HepG2 (cell line): ENCODE data around the gene CALN1. TPM values are rescaled to one million over a fixed set of nuclear protein-coding genes. Genes with fewer than 3 reads are reported as not detected.
A peak's percentile ranks its signal among the peaks of the same experiment; 100 is the strongest.

Experiments used
- ATAC-seq: fragments of 200-7000 bp; cut with Tn5 transposase; 3 replicates; pipeline ENCODE4 v1.9.1; 2020; ENCODE audit warnings: mild to moderate bottlenecking, moderate library complexity
- BruUV-seq: library from RNA; stranded (reverse); fragments of 400-500 nt; replicated peaks from 2 replicates; lab custom pipeline; 2021; lab: Mats Ljungman, UMichigan
- CTCF ChIA-PET: fragments of 300-600 bp; formaldehyde crosslinking; extraction: SDS; loops from one replicate; lab custom pipeline; 2021; ENCODE audit warnings: low total read pairs, inconsistent platforms, low intra/inter-chr PET ratio; lab: Yijun Ruan, JAX
- POLR2A ChIA-PET: fragments of 350-600 bp; sonication (Branson Sonifier 250); formaldehyde crosslinking; loops from one replicate; lab custom pipeline; 2020; ENCODE audit warnings: antibody characterized with exemption, inconsistent platforms; lab: Yijun Ruan, JAX
- DNase-seq: peaks from one replicate; pipeline ENCODE4 v3.0.0-alpha.2; 2015; ENCODE audit warnings: low spot score
- FAIRE-seq: peaks from 3 replicates; lab custom pipeline; 2011; peaks lifted over from hg19 to GRCh38; lab: Jason Lieb, UNC
- H2AFZ ChIP-seq: one replicate; pipeline ENCODE4 v1.6.1; 2011; ENCODE audit warnings: low read length, inconsistent platforms
- H3K27ac ChIP-seq: fragments of 300-600 bp; 3 replicates; pipeline ENCODE4 v1.8.0; 2011; ENCODE audit warnings: mixed run types, mild to moderate bottlenecking, mixed read lengths, low read length, inconsistent platforms; ENCODE audit not compliant: insufficient read depth; ENCODE audit errors: extremely low read length
- H3K27me3 ChIP-seq, 2 experiments: fragments of 200-600 bp in 1 of 2; 2 replicates in 1 of 2; 3 replicates in 1 of 2; pipeline versions ENCODE4 v1.6.0 to v1.8.0; 2011; ENCODE audit warnings: low read length in 2 of 2, mild to moderate bottlenecking in 2 of 2, moderate library complexity in 2 of 2, inconsistent platforms in 1 of 2; ENCODE audit not compliant: insufficient read depth in 2 of 2, control insufficient read depth in 1 of 2
- H3K36me3 ChIP-seq, 2 experiments: fragments of 200-600 bp in 1 of 2; replicated peaks in 1 of 2; 2 replicates in 1 of 2; 3 replicates in 1 of 2; pipeline versions ENCODE4 v1.5.1 to v1.8.0; 2011; ENCODE audit warnings: low read length in 2 of 2, inconsistent platforms in 1 of 2; ENCODE audit not compliant: insufficient read depth in 2 of 2, control insufficient read depth in 1 of 2
- H3K4me1 ChIP-seq: 2 replicates; pipeline ENCODE4 v1.5.1; 2012; ENCODE audit warnings: low read length, inconsistent platforms; ENCODE audit not compliant: insufficient read depth
- H3K4me2 ChIP-seq: 2 replicates; pipeline ENCODE4 v1.6.0; 2011; ENCODE audit warnings: low read depth, low read length, inconsistent platforms
- H3K4me3 ChIP-seq, 3 experiments: fragments of 200-600 bp in 1 of 3; sonication (generic), shearing (Covaris generic) in 1 of 3; replicated peaks in 1 of 3; 2 replicates each; pipeline ENCODE4 v1.5.1; 2011 to 2016; ENCODE audit warnings: low read length in 3 of 3, inconsistent platforms in 2 of 3, low read depth in 2 of 3, mild to moderate bottlenecking in 2 of 3, control low read depth in 1 of 3, mixed read lengths in 1 of 3; ENCODE audit not compliant: insufficient read depth in 1 of 3
- H3K79me2 ChIP-seq: one replicate; pipeline ENCODE4 v1.6.1; 2011; ENCODE audit warnings: low read length, inconsistent platforms; ENCODE audit not compliant: insufficient read depth
- H3K9ac ChIP-seq: 2 replicates; pipeline ENCODE4 v1.6.0; 2011; ENCODE audit warnings: mild to moderate bottlenecking, low read depth, low read length, inconsistent platforms; ENCODE audit not compliant: insufficient read depth
- H3K9me3 ChIP-seq: 2 replicates; pipeline ENCODE4 v1.5.1; 2012; ENCODE audit warnings: mild to moderate bottlenecking, low read length
- H4K20me1 ChIP-seq: 2 replicates; pipeline ENCODE4 v1.6.0; 2011; ENCODE audit warnings: inconsistent platforms, mild to moderate bottlenecking, low read length, moderate library complexity; ENCODE audit not compliant: insufficient read depth
- CEBPG ChIP-seq: IDR thresholded peaks from 2 replicates; pipeline ENCODE4 v1.6.1; 2016
- ERF ChIP-seq: IDR thresholded peaks from 2 replicates; pipeline ENCODE4 v1.6.1; 2018; ENCODE audit warnings: missing biosample characterization, missing genetic modification reagents
- MAFF ChIP-seq: IDR thresholded peaks from 2 replicates; pipeline ENCODE4 v1.6.1; 2011; ENCODE audit warnings: low read depth, low read length, improper control_type of control experiment
- MAFK ChIP-seq, 2 experiments: IDR thresholded peaks in 1 of 2; conservative IDR thresholded peaks in 1 of 2; 2 replicates each; pipeline ENCODE4 v1.6.1; 2011; ENCODE audit warnings: improper control_type of control experiment in 2 of 2, low read length in 2 of 2
- SMAD3 ChIP-seq: sonication (generic); formaldehyde crosslinking; IDR thresholded peaks from 2 replicates; pipeline ENCODE4 v1.4.0; 2020; ENCODE audit warnings: missing genetic modification reagents
- SOX13 ChIP-seq, 3 experiments: fragments of 450-650 bp in 1 of 3; sonication (generic) in 1 of 3; formaldehyde crosslinking in 1 of 3; IDR thresholded peaks in 2 of 3; conservative IDR thresholded peaks in 1 of 3; 2 replicates each; pipeline versions ENCODE4 v1.5.0 to v1.6.1; 2016 to 2020; ENCODE audit warnings: antibody characterized with exemption in 1 of 3, mild to moderate bottlenecking in 1 of 3, missing compliant biosample characterization in 1 of 3, missing genetic modification reagents in 1 of 3, moderate library complexity in 1 of 3
- SP5 ChIP-seq: IDR thresholded peaks from 2 replicates; pipeline ENCODE4 v1.6.1; 2016; ENCODE audit warnings: low read depth, borderline replicate concordance
- ZKSCAN8 ChIP-seq: IDR thresholded peaks from 2 replicates; pipeline ENCODE4 v1.6.1; 2016; ENCODE audit warnings: borderline replicate concordance, missing genetic modification reagents, missing compliant biosample characterization
- ZNF256 ChIP-seq: sonication (generic); formaldehyde crosslinking; conservative IDR thresholded peaks from 2 replicates; pipeline ENCODE4 v1.4.0; 2020; ENCODE audit warnings: missing genetic modification reagents
- WGBS: methylation state at CpG from one replicate; pipeline ENCODE4 v1.1.6; 2017; ENCODE audit warnings: low lambda C conversion rate; 5-methylcytosine and 5-hydroxymethylcytosine counted together
- in situ Hi-C: cut with HindIII; loops from 2 replicates; pipeline ENCODE4 v1.10.0; 2017; ENCODE audit warnings: low pct_unique_long_range_greater_than_20kb; ENCODE audit not compliant: extremely low pct_ligation_motif_present
- intact Hi-C: fragments of 100-400 bp; cut with micrococcal nuclease; formaldehyde crosslinking; loops from one replicate; pipeline ENCODE4 v1.10.0; 2022; ENCODE audit not compliant: unreplicated experiment
- polyA plus RNA-seq, 8 experiments: library from polyadenylated mRNA; depleted of rRNA in 3 of 8; stranded (reverse) in 7 of 8; unstranded in 1 of 8; fragments of >200 nt; fragmentation: Illumina TruSeq in 4 of 8; extraction: Trizol in 4 of 8; gene quantifications; 2 replicates each; pipeline versions ENCODE4 v1.2.1 to v1.2.3, GENCODE V29; 2011 to 2016; ENCODE audit warnings: low read depth in 4 of 8, missing spikeins in 1 of 8, mixed read lengths in 1 of 8; ENCODE audit not compliant: insufficient read depth in 1 of 8
- total RNA-seq, 5 experiments: library from RNA; depleted of rRNA; stranded (reverse); fragments of >200 nt; fragmentation: Illumina TruSeq; extraction: Trizol; gene quantifications; 2 replicates each; pipeline ENCODE4 v1.2.3, GENCODE V29; 2016; ENCODE audit warnings: low read depth in 1 of 5

Gene CALN1
- total and polyA plus RNA-seq, 2 of the 13 experiments (the other 11 are each of a cell fraction or from before 2014, with no cell fraction given), result not detected

DNA sequence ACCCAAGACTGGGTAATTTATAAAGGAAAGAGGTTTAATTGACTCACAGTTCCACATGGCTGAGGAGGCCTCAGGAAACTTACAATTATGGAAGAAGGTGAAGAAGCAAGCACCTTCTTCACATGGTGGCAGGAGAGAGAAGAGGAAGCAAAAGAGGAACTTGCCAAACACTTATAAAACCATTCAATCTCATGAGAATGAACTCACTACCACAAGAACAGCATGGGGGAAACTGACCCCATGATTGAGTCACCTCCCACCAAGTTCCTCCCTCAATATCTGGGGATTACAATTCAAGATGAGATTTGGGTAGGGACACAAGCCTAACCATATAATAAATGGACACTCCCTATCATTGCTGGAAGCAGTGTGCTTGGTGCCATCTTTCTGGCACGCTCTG is 506.3 kb downstream of the CALN1 start (continued):
- no peak for TF ChIP-seq SP5 (CRISPR knock-in tag)
- no peak for TF ChIP-seq CEBPG (CRISPR knock-in tag)
- no peak for TF ChIP-seq SOX13 (IDR thresholded peaks at IDR 0.05)
- TF ChIP-seq SOX13 (CRISPR knock-in tag; conservative IDR thresholded peaks at IDR 0.05 in 1 of 2, IDR thresholded peaks at IDR 0.05 in 1 of 2), result no peak
- TF ChIP-seq SMAD3 (CRISPR knock-in tag), result no peak
- no peak for TF ChIP-seq ZKSCAN8 (CRISPR knock-in tag)
- TF ChIP-seq ERF (CRISPR knock-in tag), result no peak

- no peak overlapping the region for H3K4me3 ChIP-seq
- 17% methylated on average over 4 of the region's 4 CpGs for WGBS
- no TSS peak for BruUV-seq
- CTCF ChIA-PET, result no interaction called here
- no peak overlapping the region for H3K9ac ChIP-seq
- H3K79me2 ChIP-seq, result no peaks in the 10 kb centered on the region
- H3K4me2 ChIP-seq, result no peak overlapping the region
- intact Hi-C loops, result no loop called here
- H3K4me1 ChIP-seq, result no peaks in the 10 kb centered on the region
- no peak overlapping the region for H3K27ac ChIP-seq
- no peaks in the 10 kb centered on the region for H3K9me3 ChIP-seq
- TF ChIP-seq MAFK (conservative IDR thresholded peaks at IDR 0.05 in 1 of 2, IDR thresholded peaks at IDR 0.05 in 1 of 2; ENCODE audit: low read length in 2 of 2) (peak; percentile 94 to 97), ZNF256 (CRISPR knock-in tag) (no peak), MAFF (peak; percentile 96)
- in situ Hi-C loops, result no loop called here
- no peaks in the 10 kb centered on the region for H3K36me3 ChIP-seq
- H4K20me1 ChIP-seq, result no peaks in the 10 kb centered on the region
- FAIRE-seq (no peak), ATAC-seq (no peak), DNase-seq (no peak)
- H2AFZ ChIP-seq, result no peak overlapping the region
- no peaks in the 10 kb centered on the region; a peak in 1 of 5 replicates for H3K27me3 ChIP-seq
- POLR2A ChIA-PET, result no interaction called here
Measured at GRCh38 chr7:71904484-71904883, 507.7 kb downstream of the CALN1 start.
